Nephron progenitor cell (in vitro differentiated cells): ENCODE data around the gene ATP6V1F.

Experiments
- DNase-seq: peaks from one replicate; pipeline ENCODE4 v3.0.0; 2021
- H3K27ac Mint-ChIP-seq: 2 replicates; pipeline ENCODE4 v1.8.0; 2021; ENCODE audit warnings: mild to moderate bottlenecking, moderate library complexity, mixed read lengths
- H3K27me3 Mint-ChIP-seq: 2 replicates; pipeline ENCODE4 v1.8.0; 2021; ENCODE audit warnings: mild to moderate bottlenecking, low read depth, mixed read lengths; ENCODE audit not compliant: poor library complexity
- H3K36me3 Mint-ChIP-seq: 2 replicates; pipeline ENCODE4 v1.8.0; 2021; ENCODE audit warnings: low read depth, mixed read lengths
- H3K4me1 Mint-ChIP-seq: 2 replicates; pipeline ENCODE4 v1.8.0; 2021; ENCODE audit warnings: mixed read lengths
- H3K4me3 Mint-ChIP-seq: 2 replicates; pipeline ENCODE4 v1.8.0; 2021; ENCODE audit warnings: mild to moderate bottlenecking, moderate library complexity, mixed read lengths
- H3K9me3 Mint-ChIP-seq: 2 replicates; pipeline ENCODE4 v1.8.0; 2021; ENCODE audit warnings: mild to moderate bottlenecking, moderate library complexity, mixed read lengths
- CTCF ChIP-seq: fragments of 200-600 bp; sonication (generic); IDR thresholded peaks from 2 replicates; pipeline ENCODE4 v1.5.0; 2021; ENCODE audit warnings: antibody characterized with exemption

Gene ATP6V1F

DNA sequence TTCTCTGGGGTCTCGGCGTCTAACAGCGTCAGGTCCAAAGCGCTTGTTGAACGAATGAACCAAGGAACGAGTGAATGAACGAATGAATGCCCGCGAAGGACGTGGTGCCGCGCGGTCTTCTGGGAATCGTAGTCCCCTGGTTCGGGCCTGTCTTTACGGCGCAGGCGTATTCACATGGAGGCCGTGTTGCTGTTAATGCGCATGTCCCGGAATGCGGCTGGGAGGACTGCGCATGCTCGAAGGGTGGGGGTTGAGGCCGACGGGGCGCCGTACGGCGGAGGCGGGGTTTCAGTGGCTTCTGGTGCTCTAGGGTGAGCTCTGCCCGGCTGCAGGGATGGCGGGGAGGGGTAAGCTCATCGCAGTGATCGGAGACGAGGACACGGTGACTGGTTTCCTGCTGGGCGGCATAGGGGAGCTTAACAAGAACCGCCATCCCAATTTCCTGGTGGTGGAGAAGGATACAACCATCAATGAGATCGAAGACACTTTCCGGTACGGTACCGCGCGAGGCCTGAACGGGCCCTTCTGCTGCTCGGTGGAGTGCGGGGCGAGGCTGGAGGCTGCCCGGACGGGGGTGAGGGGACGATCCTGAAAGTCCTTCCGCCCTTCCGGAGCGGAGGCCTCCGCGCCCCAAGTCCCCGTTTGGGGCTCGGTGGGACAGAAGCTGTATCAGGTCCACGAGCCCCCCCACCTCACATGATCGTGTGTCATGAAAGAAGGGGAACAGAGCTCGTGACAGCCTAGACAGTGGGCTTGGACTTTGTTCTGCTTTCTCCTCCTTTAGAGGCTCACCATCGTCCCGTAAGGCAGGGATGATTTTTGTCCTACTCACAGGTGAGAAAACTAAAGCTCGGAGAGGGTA is at the start of gene ATP6V1F:
Gene ATP6V1F (plus strand): TSS at position 286 of the 862 bp plus-strand sequence. CDS start 49 bp downstream, at position 335.
- H3K36me3 Mint-ChIP-seq: peaks cover 15% of the 10 kb centered on the region
- H3K27me3 Mint-ChIP-seq: peaks cover 17% of the 10 kb centered on the region
- peak; percentile 99 for DNase-seq
- H3K9me3 Mint-ChIP-seq: no peaks in the 10 kb centered on the region
- peak within 1 kb of the TSS; percentile 99 for H3K27ac Mint-ChIP-seq
- no peak for TF ChIP-seq CTCF
- peak within 1 kb of the TSS; percentile 100 for H3K4me3 Mint-ChIP-seq
- H3K4me1 Mint-ChIP-seq: peaks cover 71% of the 10 kb centered on the region

- TF ChIP-seq CTCF: no peak
- peaks cover 21% of the 10 kb centered on the region for H3K36me3 Mint-ChIP-seq
- H3K27ac Mint-ChIP-seq: no peak overlapping the region
- DNase-seq: no peak
- H3K4me3 Mint-ChIP-seq: no peak overlapping the region
- no peaks in the 10 kb centered on the region for H3K9me3 Mint-ChIP-seq
- H3K27me3 Mint-ChIP-seq: peaks cover 3% of the 10 kb centered on the region
- peaks cover 10% of the 10 kb centered on the region for H3K4me1 Mint-ChIP-seq
These were observed 48.2 kb upstream of the ATP6V1F start for GRCh38 chr7:128814499-128814898.

GRCh38 chr7:128815289-128815942 is 47.2 kb upstream of the ATP6V1F start:
- Mint-ChIP-seq H3K27ac (peak overlapping the region; percentile 42), H3K4me3 (no peak overlapping the region), H3K9me3 (no peaks in the 10 kb centered on the region), H3K4me1 (peaks cover 10% of the 10 kb centered on the region), H3K27me3 (peaks cover 3% of the 10 kb centered on the region), H3K36me3 (peaks cover 16% of the 10 kb centered on the region)
- DNase-seq: no peak
- no peak for TF ChIP-seq CTCF

GRCh38 chr7:128818694-128819093 is 44.0 kb upstream of the ATP6V1F start:
- Mint-ChIP-seq H3K4me1 (peaks cover 10% of the 10 kb centered on the region), H3K27me3 (peaks cover 3% of the 10 kb centered on the region), H3K36me3 (peaks cover 16% of the 10 kb centered on the region), H3K4me3 (no peak overlapping the region), H3K9me3 (no peaks in the 10 kb centered on the region), H3K27ac (no peak overlapping the region)
- no peak for DNase-seq
- no peak for TF ChIP-seq CTCF

- Mint-ChIP-seq H3K27me3 (peaks cover 3% of the 10 kb centered on the region), H3K4me1 (peaks cover 33% of the 10 kb centered on the region)
- no peak for DNase-seq
These were observed 40.9 kb upstream of the ATP6V1F start for GRCh38 chr7:128821724-128822123.

More at GRCh38 chr7:128821724-128822123, 40.9 kb upstream of the ATP6V1F start:
- H3K9me3 Mint-ChIP-seq: no peaks in the 10 kb centered on the region
- H3K4me3 Mint-ChIP-seq: no peak overlapping the region
- TF ChIP-seq CTCF: no peak
- no peak overlapping the region for H3K27ac Mint-ChIP-seq
- H3K36me3 Mint-ChIP-seq: no peaks in the 10 kb centered on the region
